Hematopoietic multipotent progenitor cell treated with erythropoietin and hydrocortisone succinate and interleukin-3 and kit ligand, for 4 days (in vitro differentiated cells): ENCODE results near the gene STYK1.

Experiments
- DNase-seq: peaks from one replicate; pipeline ENCODE4 v3.0.0-alpha.2; 2015

The STYK1 gene, protein sequence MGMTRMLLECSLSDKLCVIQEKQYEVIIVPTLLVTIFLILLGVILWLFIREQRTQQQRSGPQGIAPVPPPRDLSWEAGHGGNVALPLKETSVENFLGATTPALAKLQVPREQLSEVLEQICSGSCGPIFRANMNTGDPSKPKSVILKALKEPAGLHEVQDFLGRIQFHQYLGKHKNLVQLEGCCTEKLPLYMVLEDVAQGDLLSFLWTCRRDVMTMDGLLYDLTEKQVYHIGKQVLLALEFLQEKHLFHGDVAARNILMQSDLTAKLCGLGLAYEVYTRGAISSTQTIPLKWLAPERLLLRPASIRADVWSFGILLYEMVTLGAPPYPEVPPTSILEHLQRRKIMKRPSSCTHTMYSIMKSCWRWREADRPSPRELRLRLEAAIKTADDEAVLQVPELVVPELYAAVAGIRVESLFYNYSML

DNA sequence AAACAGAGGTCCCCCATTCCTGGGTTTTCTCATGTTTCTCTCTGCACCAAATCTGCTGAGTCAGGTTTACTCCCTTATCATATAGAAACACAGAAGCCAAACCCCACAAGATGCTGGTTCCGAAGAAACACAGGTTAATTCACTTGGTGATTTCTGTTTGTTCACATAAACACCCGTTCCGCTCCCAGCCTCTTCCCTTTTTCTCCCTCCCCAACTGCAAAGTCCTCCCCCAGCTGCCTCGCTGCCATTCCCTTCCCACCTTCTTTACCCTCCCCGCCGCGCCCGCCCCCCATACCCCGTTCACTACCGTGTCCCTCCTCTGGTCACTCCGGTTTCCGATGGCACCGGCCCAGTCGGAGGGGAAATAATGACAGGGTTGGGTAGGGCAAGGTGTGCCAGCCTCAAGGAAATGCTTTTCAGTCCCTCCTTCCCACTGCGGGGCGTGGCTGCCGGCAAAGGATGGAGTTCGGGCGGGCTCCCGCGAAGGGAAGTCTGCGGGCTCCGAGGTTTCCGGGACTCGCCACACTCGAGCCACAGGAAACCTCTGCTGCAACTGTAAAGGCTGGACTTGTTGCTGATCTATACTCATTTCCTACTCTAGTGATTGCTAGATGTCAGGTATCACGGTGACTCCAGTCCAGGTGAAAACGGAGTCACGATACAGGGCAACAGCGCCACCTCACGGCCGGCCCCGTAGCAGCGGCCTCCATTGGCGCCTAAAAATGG is at the start of gene STYK1:
Gene STYK1 (minus strand): TSS at position 394 of the 726 bp plus-strand sequence. CDS start 39,434 bp downstream, outside the sequence.
- peak; percentile 87 for DNase-seq

DNA sequence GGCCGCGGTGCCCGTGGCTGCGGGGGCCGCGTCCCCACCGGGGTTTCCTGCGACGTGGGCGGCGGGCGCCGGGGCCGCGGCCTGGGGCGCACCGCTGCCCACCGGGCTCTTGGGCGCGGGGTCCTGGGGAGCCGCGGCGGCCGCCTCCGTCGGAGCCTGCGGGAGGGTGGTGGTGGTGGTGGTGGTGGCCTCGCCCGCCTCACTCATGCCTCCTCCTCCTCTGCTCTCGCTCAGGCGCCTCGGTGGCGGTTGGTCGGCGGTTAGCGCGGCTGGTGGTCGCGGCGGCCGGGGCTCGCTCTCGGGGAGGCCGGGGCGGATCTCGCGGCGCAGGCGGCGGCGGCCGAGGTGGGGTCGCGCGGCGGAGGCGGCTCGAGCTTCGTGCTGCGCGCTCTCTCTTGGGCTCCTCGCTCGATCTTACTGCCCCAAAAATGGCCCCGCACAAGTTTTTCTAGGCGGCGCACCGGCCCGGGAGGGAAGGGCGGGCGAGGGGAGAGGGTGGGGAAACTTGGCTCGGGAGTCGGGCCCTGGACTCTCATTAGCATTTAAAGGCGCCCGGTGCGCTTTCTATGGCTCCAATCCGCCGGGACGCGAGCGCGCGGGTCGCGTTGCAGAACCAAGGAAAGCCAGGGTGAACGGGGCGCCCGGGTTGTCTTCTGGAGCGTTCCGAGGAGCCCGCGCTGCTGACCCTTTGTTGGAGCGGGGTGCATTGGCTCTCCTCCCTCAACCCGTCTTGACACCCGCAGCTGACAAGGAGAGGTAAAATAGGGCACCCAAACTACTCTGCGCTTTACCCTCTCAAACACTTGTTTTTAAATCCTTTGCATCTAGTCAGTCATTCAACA is 49.3 kb upstream of the STYK1 start, which contains the start of gene YBX3:
Gene YBX3 (minus strand): TSS at position 419 of the 842 bp plus-strand sequence. CDS start 212 bp downstream, at position 207.
- peak; percentile 93 for DNase-seq

DNA sequence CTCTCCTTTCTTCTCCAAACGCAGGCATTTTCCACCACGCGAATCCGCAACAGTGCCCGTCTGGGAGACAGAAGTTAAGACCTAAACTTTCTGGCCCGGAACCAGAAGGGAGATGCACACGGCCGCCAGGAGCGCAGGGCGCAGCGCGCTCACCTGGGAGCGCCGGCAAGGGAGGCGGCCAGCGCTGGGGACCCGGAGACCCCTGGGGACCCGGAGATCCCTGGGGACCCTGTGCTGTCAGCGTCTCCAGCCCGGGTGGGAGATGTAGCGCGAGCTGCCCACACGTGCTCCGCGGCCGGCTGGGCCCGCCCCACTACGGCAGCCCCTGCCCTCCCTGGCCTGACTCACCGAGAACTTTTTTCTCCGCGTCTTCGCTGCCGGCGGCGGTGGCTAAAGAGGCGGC is 48.7 kb upstream of the STYK1 start:
- peak; percentile 71 for DNase-seq

DNA sequence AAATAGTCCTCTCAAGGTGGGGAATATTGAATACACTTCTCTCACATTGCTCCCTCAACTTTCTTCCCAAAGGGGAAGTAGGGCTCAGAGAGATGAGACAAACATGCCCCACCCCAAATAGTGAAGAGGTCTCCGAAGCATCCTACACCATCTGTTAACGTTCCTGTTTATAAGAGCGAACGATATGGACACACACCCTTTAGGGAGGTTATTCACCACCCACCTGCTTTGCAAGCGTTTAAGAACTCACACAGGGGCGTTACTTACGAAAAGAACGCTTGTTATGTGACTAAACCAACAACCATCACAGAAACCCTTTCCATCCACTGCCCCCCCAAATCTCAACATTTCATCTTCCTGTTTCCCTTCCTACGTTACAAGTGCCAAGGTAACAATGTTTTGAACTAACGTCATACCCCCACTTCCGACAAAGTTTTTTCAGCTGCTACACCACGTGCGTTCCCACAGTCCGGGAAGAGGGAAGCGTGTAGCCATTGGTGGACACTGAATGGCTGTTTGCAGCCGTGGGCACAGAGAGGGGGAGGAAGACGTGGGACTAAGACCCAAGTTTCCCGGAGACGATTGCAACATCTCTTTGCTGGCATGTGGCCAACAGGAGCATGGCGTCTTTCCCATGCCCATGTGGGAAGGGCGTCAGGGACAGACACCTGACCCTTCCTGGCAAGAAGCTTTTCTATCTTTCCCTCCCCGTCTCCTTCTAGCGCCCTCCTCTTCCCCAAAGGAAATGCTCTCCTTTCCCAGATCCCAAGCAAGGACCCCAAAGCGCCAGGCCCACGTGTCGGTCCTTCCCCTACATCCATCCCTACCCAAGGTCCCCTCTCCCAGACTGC is 48.0 kb upstream of the STYK1 start:
- peak; percentile 84 for DNase-seq

DNA sequence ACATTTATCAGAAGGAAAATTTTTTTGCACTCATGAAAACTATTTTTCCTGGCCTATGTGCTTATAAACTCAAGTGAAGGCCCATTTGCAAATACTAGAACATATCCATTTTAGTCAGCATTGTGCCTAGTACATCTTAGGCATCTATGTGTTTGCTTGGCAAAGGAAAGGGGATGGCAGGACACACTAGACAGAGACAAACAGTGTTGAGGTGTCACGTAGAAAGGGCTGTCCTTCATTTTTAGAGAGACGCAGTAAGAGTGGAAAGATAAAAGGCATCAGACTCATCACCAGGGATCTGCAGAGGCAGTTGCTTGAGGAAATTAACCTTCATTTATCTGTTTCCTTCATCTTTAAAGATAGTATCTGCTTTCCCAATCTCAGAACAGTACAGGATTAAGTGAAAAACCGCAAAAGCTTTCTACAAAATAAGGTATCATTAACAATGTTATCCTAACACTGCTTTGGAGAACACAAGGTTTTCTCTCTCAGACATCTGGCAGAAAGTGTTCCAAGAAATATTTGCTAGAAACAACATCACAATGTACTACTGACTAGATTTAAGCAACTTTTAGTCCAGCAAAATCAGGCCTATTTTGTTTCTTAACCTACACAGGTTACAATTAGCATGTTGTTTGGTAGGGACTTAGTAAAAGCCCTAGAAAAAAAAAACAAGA is 47.3 kb upstream of the STYK1 start:
- peak; percentile 17 for DNase-seq

DNA sequence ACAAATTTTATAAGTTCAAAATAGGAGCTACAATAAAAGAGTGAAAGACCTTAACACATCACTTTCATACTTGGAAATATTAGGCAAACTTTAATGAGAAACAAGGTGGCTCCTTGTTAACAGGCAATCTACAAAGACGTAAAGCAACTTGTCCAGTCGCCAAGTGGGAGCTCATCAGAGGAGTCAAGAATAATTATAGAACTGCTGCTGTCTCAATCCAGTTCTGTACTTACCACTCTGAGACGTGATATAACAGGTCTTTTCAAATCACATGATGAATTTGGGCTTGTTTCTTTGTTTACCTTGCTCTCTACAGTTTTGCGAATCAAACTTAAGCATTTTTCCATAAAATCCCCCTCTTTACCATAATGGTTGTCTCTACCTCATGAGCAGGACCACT is 45.6 kb upstream of the STYK1 start:
- DNase-seq, result no peak

DNA sequence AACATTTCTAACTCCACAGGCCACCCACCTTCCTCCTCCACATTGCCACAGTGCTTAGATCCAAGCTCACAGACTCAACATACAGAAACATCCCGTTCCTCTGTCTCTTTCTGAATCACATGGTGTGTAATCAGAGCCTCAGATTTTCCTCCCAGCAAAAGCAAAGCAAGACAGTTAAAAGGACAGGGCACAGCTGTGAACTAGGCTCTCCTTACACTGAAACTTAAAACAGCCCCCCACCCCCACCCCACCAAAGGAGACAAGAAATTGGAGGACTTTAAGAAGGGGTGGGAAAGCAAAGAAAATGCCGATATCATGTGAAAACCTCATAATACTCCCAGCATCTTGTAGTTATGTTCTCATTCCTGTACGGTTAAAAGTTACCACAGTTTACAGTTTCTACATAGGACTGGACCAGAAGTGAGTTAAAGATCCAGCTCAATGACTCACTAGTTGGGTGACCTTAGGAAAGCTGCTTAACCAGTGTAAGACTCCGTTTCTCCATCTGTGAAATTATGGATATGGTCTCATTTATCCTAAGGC is 44.5 kb upstream of the STYK1 start:
- DNase-seq, result no peak

DNA sequence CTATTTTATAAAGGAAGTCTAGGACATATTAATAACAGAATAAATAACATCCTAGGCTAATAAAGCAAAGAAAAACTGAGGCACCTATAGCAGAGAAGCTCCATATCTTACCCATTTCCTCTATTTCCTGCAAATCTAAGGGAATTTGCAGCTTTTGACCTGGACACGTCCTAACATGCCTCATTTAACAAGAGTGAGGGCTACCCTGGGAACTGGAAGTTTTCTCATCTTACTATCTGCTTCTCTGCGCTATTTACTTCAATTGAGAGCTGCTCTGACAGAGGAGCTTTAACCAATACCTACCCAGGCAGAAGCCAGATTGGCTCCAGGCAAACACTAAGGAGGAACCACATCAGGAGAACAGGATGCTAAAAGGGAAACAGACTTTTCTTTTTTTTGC is 43.6 kb upstream of the STYK1 start:
- DNase-seq, result no peak

DNA sequence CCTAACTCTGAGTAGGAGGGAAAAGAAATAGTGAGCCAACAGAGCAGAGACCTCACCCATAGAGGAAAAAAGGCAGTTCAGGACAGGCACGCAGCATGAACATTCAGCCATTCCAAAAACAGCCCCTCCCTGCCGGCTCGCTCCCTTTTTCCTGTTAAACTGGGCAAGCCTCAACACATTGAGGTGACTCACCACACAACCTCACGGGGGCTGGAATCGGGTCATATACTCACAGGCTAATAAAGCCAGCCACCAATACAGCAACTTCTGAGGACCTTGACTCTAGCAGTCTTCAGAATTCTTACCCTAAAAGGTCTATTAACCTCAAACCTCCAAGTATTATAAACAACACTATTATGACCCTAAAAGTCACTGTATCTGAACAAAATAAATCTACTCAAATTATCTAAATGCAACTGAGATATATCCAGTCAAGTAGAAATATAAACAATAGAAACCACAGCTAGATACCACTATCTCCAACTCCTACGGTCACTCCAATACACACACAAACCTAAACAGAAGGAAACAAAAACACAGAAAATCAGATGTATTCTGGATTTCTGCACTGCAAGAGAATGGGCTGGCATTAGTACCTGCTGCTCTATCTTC is 43.0 kb upstream of the STYK1 start:
- no peak for DNase-seq

DNA sequence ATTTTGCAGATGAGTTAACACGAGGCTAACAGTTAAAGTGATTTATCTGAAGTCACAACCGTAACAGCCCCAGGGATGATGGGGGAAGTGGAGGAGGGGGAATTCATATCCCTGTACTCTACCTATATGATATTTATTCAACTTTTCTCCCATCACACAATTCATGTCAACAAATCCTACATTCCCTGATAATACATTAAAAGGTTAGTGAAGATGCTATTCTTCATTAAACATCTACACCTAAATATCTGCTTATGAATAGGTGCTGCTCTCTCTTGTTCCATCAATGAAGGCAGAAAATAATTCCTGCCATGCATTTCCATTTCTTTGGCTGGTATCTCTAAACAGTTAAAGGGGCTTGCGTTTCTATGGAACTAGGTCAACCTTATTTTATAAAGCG is 42.4 kb upstream of the STYK1 start:
- no peak for DNase-seq

DNA sequence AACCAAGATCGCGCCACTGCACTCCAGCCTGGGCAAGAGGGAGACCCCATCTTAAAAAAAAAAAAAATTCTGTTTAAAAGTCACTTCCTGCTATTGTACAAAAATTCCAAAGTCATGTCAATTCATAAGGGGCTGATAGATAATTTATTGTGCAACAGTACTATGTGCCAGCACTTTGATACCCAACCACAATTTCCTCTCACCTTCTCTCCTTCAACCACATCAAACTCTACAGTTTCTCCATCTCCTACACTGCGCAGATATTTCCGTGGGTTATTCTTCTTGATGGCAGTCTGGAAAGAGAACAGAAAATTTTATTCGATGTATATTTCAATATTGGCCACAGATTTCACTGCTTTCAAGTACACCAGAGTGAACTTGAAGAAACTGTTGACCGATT is 41.6 kb upstream of the STYK1 start:
- DNase-seq, result no peak

DNA sequence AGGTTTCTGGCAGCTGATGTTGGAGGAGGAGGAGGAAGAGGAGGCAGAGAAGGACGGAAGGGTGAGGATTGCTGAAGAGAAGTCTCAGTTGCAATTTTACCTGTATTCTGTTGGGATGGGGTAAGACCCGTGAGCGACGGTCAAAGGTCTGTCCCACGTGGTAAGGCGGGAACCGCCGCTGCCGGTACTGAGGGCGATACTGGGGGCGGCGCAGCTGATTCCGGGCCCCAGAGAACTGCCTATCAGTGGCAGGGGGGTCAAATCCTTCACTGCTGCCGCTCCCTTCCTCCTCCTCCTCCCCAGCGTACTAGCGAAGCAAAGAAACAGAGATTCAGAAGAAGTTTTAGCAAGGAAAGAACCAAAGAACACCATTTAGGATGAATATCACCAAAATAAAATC is 36.0 kb upstream of the STYK1 start:
- DNase-seq, result no peak

DNA sequence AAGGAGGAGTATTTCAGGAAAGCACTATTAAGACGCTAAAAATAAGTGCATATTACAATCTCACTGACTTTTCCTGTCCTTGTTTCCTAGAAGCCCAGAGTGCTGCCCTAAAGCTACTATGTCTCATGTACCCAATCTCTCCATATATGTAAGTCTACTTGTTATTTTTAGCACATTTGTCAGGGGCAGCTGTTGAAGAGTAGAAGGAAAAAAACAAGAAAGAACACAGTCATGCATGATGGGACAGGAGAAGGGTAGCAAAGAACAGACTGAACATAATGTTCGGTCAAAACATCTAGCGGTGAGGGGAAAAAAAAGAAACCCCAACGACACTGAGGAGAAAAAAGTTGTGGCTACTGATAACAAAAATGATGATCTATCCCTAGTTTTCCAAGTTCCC is 35.0 kb upstream of the STYK1 start:
- DNase-seq, result no peak

DNA sequence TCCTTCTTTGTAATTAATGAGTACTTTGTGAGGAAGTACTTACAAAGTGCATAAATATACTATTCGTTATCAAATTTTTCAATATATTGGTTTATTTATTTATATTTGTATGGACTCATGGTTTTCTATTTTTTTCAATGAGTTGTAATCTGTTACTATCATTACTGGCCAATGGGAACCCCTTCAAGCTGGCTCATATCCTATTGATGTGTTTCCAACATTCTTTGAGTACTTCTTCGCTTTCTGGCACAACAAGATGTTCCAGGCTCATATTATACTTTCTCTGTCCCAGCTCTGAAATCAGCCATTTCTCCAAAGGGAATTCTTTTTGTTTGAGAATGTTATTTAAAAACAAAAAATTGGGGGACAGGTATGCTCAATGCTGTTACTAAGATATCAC is 31.8 kb upstream of the STYK1 start:
- DNase-seq, result no peak

DNA sequence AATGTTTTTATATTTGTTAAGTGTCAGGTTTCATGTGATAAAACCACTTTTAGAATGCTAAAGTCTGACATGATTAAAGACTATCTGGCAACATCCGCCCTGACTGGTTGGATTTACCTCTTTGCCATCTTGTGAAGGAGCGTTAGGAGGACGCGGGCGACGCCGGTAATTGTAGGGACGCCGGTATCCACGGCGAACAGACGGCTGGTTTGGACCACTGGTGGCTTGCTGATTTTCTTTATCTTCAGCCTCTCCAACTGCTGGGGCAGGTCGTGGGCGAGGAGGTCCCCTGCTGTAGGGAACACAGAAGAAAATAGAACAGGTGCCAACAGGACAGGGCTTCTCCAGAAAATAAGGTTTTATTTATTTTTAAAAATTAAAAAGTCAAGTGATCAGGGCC is 28.0 kb upstream of the STYK1 start:
- DNase-seq, result peak; percentile 20

DNA sequence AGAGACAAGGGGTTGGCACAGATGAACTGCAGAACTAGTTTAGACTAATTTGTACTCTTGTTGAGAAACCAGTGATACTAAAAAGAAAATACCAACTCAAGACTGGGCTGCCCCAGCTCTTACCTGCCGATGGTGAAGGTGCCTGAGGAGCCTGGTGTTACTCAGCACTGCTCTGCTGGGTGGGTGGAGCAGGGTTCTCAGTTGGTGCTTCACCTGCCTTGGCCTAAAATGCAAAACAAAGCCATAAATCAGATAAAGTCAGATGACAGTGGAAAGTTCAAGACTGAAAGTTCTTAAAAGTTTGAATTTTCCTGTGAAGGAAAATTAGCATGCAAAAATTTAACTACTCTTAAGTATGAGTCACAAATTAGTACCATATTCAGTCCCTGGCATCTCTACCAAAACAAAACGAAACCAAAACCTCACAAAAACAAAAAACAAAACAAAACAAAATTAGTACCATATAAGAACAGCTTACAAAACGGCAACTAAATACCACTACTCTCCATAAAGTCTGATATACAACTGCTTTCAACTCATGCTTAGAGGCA is 27.4 kb upstream of the STYK1 start:
- DNase-seq, result no peak

DNA sequence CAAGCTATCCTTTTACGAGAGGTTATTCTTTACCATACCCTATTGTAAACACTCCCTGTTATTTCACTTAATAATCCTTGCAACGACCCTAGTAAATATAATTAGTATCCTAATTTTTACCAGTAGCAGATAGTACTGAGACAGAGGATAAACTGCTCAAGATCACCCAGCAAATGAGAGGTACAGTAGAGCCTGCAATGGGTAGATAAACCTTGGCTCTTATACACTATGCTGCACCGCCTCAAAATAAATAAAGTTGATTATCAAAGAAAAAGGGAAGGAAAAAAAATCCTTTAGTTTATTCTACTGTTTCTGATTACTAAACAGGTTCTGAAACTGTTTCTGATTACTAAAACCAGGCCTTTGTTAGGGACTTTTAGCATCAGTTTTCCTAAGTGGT is 26.7 kb upstream of the STYK1 start:
- peak; percentile 28 for DNase-seq

DNA sequence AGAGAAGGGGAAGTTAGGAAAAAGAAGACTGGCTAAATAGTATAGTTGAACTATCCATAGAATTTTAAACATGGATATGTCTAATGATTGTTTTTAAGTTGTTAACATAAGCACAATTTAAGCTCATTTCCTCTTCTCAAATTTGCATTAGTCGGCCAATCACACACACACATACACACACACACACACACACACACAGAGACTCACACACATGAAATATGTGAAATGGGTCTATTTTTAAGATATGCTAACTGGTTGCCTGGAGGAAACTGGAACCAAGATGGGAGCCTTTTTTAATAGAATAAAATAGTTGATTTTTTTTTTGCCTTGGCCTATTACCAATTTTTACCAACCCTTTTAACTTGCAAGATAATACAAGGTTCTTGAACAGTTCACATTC is 24.0 kb upstream of the STYK1 start:
- no peak for DNase-seq

DNA sequence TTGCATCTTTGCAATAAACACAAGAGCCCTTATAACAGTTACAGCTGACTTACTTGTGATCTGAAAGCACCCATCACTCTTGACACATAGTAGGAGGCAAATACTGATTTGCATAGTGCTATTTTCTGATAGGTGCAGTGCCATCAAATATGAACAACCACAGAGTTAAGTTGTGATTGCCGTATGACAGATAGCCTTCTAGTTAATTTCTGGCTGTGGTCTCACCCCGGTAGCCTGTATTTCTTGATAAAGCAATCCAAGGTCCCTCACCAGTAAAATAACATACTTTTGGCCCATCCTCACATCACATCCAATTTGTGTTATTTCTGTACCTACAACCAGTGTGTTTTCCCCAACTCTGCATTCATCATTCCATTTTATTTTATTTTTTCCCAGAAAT is 23.3 kb upstream of the STYK1 start:
- DNase-seq, result peak; percentile 70

DNA sequence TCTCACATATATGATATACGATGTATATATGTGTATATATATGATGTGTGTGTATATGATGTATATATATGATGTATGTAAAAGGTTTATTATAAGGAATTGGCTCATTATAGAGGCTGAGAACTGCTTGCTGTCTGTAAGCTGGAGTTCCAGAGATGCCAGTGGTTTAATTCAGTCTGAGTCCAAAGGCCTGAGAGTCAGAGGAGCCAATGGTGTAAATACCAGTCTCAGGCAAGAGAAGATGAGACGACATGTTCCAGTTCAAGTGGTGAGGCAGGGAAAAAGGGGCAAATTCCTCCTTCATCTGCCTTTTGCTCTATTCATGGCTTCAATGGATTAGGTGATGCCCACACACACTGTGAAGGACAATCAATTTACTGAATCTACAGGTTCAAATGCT is 17.1 kb upstream of the STYK1 start:
- no peak for DNase-seq

DNA sequence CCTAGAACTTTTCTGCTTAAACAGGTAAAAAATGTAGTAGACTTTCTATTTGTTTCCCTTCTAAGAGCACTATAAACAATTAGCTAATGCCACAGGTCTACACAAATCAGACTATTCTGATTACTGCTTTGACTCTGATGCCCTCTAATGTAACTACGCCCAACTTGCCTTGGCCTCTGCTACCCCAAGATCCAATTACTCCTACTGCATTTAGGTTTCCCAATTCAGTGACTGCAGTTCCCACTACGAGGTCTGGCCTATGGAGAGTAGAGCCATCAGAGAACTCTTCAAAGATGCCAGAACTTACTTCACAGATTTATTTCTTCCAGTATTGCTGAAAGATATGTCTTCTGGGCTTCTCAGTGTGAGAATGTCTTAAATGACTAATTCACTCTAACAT is 15.3 kb upstream of the STYK1 start:
- no peak for DNase-seq
